SK-N-MC (cell line): ENCODE data around the gene ZFP37.

ENCODE experiments used
- DNase-seq: peaks from one replicate; pipeline ENCODE4 v3.0.0-alpha.2; 2011; ENCODE audit warnings: low read depth, low spot score
- H3K27ac ChIP-seq: fragments of 200-600 bp; sonication (generic); 2 replicates; pipeline ENCODE4 v1.5.1; 2016; ENCODE audit warnings: mixed run types
- H3K36me3 ChIP-seq: fragments of 200-600 bp; sonication (generic); 2 replicates; pipeline ENCODE4 v1.6.1; 2017; ENCODE audit warnings: antibody characterized with exemption, low read length, mixed read lengths; ENCODE audit not compliant: insufficient read depth
- H3K4me3 ChIP-seq: fragments of 200-600 bp; sonication (generic); 2 replicates; pipeline ENCODE4 v1.5.1; 2016
- H3K9ac ChIP-seq: fragments of 200-600 bp; sonication (generic); 2 replicates; pipeline ENCODE4 v1.8.0; 2017; ENCODE audit warnings: mixed run types, mixed read lengths; ENCODE audit not compliant: insufficient read length
- H3K9me3 ChIP-seq: fragments of 200-600 bp; sonication (generic); 2 replicates; pipeline ENCODE4 v1.6.1; 2017; ENCODE audit warnings: low read depth, mild to moderate bottlenecking, antibody characterized with exemption, low read length, moderate library complexity, mixed read lengths
- EZH2 ChIP-seq: fragments of 200-600 bp; sonication (generic); IDR thresholded peaks from one replicate; pipeline ENCODE4 v1.6.1; 2017; ENCODE audit warnings: antibody characterized with exemption
- FOXP2 ChIP-seq: optimal IDR thresholded peaks from 2 replicates; pipeline ENCODE3; 2011; ENCODE audit warnings: mild to moderate bottlenecking, moderate library complexity; ENCODE audit not compliant: insufficient read depth; ENCODE audit errors: extremely low read length, control extremely low read depth
- POLR2AphosphoS5 ChIP-seq: IDR thresholded peaks from 2 replicates; pipeline ENCODE4 v1.6.1; 2012; ENCODE audit warnings: mild to moderate bottlenecking, low read depth, low read length, borderline replicate concordance

Gene ZFP37

DNA sequence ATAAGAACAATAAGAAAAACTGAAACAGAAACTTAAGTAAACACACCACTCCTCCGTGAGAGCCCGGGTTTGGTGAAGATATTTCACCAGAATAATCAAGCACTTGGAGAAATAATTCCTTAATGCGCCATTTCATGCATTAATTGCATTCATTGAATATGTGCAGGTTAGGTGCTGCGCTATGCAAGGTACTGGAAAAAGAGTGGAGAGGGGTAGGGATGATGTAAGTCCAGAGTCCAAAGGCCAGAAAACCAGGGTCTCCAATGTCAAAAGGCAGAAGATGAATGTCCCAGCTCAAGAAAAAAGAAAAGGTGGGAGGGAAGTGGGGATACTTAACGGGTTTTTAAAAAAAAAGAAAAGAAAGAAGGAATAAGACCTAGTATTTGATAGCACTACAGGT lies 669 bp upstream of the ZFP37 start:
- TF ChIP-seq EZH2, result no peak
- no peak for TF ChIP-seq FOXP2
- no peak for TF ChIP-seq POLR2AphosphoS5
- Histone ChIP-seq H3K9me3 (peaks cover 16% of the 10 kb centered on the region; the same call in 1 of the 2 replicates), H3K9ac (no peak overlapping the region), H3K27ac (no peak overlapping the region), H3K4me3 (peak overlapping the region; percentile 94), H3K36me3 (peaks cover 5% of the 10 kb centered on the region; the same call in 1 of the 2 replicates)
- DNase-seq, result no peak

DNA sequence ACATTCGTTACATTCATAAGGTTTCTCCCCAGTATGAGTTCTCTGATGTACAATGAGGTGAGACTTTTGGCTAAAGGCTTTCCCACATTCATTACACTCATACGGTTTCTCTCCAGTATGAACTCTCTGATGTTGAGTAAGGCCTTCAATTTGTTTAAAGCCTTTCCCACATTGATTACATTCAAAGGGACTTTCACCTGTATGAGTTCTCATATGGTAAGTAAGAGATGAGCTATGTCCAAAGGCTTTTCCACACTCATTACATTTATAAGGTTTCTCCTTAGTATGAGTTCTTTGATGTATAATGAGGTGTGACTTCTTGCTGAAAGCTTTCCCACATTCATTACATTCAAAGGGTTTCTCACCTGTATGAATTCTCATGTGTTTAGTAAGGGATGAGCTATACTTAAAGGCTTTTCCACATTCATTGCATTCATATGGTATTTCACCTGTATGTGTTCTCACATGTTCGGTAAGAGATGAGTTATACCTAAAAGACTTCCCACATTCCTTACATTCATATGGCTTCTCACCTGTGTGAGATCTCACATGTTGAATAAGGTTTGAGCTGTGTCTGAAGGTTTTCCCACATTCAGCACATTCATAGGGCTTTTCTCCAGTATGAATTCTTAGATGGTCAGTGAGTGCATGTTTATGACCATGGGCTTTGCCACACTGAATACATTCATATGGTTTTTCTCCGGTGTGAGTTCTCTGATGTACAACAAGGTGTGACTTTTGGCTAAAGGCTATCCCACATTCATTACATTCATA lies 13.5 kb downstream of the ZFP37 start:
- Histone ChIP-seq H3K4me3 (no peak overlapping the region), H3K36me3 (peaks cover 57% of the 10 kb centered on the region), H3K27ac (no peak overlapping the region), H3K9me3 (peaks cover 38% of the 10 kb centered on the region), H3K9ac (no peak overlapping the region)
- TF ChIP-seq FOXP2, result no peak
- TF ChIP-seq EZH2, result no peak
- TF ChIP-seq POLR2AphosphoS5, result no peak
- no peak for DNase-seq

DNA sequence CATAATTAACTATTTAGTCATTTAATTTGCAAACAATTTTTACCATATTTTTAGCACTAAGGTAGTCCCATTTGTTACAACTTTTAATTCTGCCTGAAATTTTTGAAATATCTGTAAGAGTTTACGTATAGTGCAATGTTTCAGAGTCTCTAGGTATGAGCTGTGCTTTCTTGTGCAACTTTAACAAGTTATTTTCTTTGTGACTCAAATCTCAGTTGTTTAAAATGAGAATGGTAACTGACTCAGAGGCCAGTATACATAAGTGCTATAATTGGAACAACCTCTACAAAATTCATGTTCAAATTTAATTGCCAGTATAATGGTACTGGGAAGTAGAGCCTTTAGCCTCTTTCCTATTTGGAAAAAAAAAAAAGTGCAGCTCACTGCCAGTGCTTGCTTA lies 30.3 kb downstream of the ZFP37 start:
- DNase-seq, result no peak
- H3K9me3 ChIP-seq, result no peaks in the 10 kb centered on the region; the same call in none of the 2 replicates
- TF ChIP-seq POLR2AphosphoS5 (no peak), FOXP2 (no peak), EZH2 (no peak)

GRCh38 chr9:113018247-113018646 lies 38.3 kb downstream of the ZFP37 start:
- Histone ChIP-seq H3K36me3 (no peaks in the 10 kb centered on the region), H3K9me3 (peaks cover 1% of the 10 kb centered on the region), H3K27ac (no peak overlapping the region), H3K4me3 (no peak overlapping the region), H3K9ac (no peak overlapping the region)
- no peak for TF ChIP-seq POLR2AphosphoS5
- no peak for DNase-seq

More for the DNA sequence above, 30.3 kb downstream of the ZFP37 start:
- no peak overlapping the region for H3K27ac ChIP-seq
- H3K9ac ChIP-seq, result no peak overlapping the region
- no peaks in the 10 kb centered on the region for H3K36me3 ChIP-seq
- H3K4me3 ChIP-seq, result no peak overlapping the region

DNA sequence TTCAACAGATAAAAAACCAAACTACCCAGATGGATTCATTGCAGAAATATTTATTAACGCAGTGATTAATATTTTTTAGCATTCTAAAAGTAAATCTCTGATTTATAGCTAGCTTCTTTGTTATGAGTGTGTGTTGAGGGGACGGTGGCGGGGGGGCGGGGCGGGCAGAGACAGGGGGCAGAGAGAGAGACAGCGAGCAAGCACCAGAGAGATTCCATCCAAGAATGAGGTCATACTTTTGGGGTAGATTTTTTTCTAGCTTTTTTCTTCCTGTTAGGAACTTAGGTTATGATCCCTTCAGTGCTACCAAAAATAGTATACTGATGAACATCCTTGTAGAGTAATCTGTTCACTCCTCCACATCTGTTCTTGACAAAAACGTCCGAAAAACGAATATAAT lies 44.0 kb downstream of the ZFP37 start:
- no peaks in the 10 kb centered on the region for H3K36me3 ChIP-seq
- H3K27ac ChIP-seq, result no peak overlapping the region
- no peak overlapping the region for H3K9ac ChIP-seq
- no peak for DNase-seq
- TF ChIP-seq FOXP2, result no peak
- no peak for TF ChIP-seq POLR2AphosphoS5
- TF ChIP-seq EZH2, result no peak
- H3K9me3 ChIP-seq, result peaks cover 3% of the 10 kb centered on the region; the same call in 1 of the 2 replicates
- peak overlapping the region; percentile 72 for H3K4me3 ChIP-seq

DNA sequence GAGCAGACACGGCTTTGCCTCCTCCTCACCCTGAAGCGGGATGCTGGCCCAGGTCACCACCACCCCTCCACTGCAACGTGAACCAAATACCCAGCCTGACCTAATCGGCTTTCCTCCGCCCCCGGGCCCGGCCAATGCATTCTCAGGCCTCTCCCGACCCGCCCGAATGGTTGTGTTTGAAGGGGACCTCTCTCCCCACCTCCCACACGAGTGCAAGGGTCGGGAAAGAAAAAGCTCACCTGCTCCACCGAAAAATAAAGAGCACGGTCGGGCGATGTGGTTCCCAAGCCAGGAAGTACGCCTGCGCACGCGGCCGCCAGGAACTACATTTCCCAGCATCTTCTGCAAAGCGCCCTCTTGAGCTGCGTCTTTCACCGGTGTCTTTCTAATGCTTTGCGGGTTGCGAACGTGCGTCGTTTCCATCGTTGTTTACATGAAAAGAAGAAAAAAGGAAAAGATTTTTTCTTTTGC lies 44.6 kb downstream of the ZFP37 start, which contains the start of gene ZNF883:
Gene ZNF883 (minus strand): TSS at position 282 of the 471 bp plus-strand sequence.
- H3K9ac ChIP-seq, result no peak within 1 kb of the TSS
- H3K9me3 ChIP-seq, result peaks cover 3% of the 10 kb centered on the region; the same call in 1 of the 2 replicates
- no peaks in the 10 kb centered on the region for H3K36me3 ChIP-seq
- TF ChIP-seq FOXP2 (no peak), EZH2 (no peak), POLR2AphosphoS5 (no peak; the same call in 1 of the 2 replicates)
- H3K27ac ChIP-seq, result no peak within 1 kb of the TSS
- peak within 1 kb of the TSS; percentile 72 for H3K4me3 ChIP-seq
- peak; percentile 5 for DNase-seq

DNA sequence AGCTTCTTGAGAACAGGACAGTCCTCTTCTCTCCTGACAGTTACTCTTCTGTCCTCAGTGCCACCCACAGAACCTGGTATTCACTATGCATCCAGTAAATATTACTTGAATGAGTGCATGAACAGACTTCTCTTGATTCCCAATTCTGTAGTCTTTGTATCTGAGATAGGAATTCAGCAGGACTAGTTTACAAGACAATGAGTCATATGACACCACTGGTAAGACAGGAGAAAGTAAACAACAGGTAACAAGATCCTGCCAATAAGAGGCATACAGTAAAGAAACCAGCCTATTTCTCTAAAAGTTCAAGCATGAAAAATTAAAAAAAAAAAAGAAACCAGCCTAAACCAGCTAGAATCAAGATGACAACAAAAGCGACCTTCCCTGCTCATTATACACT lies 50.7 kb downstream of the ZFP37 start:
- H3K9ac ChIP-seq, result no peak overlapping the region
- DNase-seq, result no peak
- no peak for TF ChIP-seq POLR2AphosphoS5
- H3K36me3 ChIP-seq, result no peaks in the 10 kb centered on the region
- no peak overlapping the region for H3K4me3 ChIP-seq
- no peaks in the 10 kb centered on the region for H3K9me3 ChIP-seq
- H3K27ac ChIP-seq, result no peak overlapping the region

DNA sequence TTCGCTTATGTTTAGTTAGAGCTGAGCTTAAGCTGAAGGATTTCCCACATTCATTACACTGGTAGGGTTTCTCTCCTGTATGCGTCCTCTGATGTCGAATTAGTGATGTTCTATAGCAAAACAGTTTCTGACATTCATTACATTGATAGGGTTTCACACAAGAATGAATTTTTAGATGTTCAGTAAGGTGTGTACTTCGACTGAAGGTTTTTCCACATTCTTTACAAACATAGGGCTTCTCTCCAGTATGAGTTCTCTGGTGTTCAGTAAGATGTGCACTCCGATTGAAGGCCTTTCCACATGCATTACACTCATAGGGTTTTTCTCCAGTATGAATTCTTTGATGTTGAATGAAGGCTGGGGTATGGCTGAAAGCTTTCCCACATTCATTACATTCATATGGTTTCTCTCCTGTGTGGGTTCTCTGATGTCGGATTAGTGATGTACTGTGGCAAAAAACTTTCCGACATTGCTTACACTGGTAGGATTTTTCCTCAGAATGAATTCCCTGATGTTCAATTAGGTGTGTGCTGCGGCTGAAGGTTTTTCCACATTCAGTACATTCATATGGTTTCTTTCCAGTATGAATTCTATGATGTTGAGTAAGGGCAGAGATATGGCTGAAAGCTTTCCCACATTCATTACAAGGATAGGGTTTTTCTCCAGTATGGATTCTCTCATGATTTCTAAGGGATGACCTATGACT lies 59.1 kb downstream of the ZFP37 start:
- Histone ChIP-seq H3K27ac (no peak overlapping the region), H3K9ac (no peak overlapping the region), H3K9me3 (peaks cover 23% of the 10 kb centered on the region), H3K36me3 (peaks cover 4% of the 10 kb centered on the region; the same call in 1 of the 2 replicates), H3K4me3 (no peak overlapping the region)
- DNase-seq, result no peak
- TF ChIP-seq EZH2 (no peak), FOXP2 (no peak), POLR2AphosphoS5 (no peak)
